ENCODE measurements around the gene MAGI1.

- TF ChIP-seq CTCF (conservative IDR thresholded peaks at IDR 0.05 in 1 of 2, IDR thresholded peaks at IDR 0.05 in 1 of 2; ENCODE audit: low read depth in 1 of 2, low read length in 2 of 2) (no peak), EZH2 (IDR thresholded peaks at IDR 0.05; ENCODE audit: low read length, missing control alignments) (no peak)
Measured at GRCh38 chr3:65758876-65759598, 279.7 kb downstream of the MAGI1 start.
